ENCODE data around the gene AAK1. TPM values are rescaled to one million over a fixed set of nuclear protein-coding genes. Genes with fewer than 3 reads are reported as not detected.

The AAK1 gene
- total and polyA plus RNA-seq, 2 of the 13 experiments (the other 11 are each of a cell fraction or from before 2014, with no cell fraction given): 9.8 to 10.3 TPM

GRCh38 chr2:69436938-69437750, 206.4 kb downstream of the AAK1 start, which contains the start of gene NFU1 (continued):
- TF ChIP-seq NFE2L2 (IDR thresholded peaks at IDR 0.05; ENCODE audit: low read length) (no peak), ZNF784 (CRISPR knock-in tag; IDR thresholded peaks at IDR 0.05; ENCODE audit: borderline replicate concordance) (peak; percentile 90), ZNF441 (CRISPR knock-in tag; IDR thresholded peaks at IDR 0.05; ENCODE audit: borderline replicate concordance) (peak; percentile 98), ZNF615 (CRISPR knock-in tag; IDR thresholded peaks at IDR 0.05; ENCODE audit: borderline replicate concordance) (no peak; the same call in 1 of the 2 replicates), ZFP37 (CRISPR knock-in tag; IDR thresholded peaks at IDR 0.05; ENCODE audit: borderline replicate concordance) (0 out of 2 replicates have a peak, but pooled peaks have one; percentile 79), CHCHD3 (CRISPR knock-in tag; IDR thresholded peaks at IDR 0.05) (no peak), CCAR2 (optimal IDR thresholded peaks at IDR 0.05; ENCODE audit: low read depth, low read length) (no peak), SKI (IDR thresholded peaks at IDR 0.05; ENCODE audit: partially characterized antibody) (no peak), RELA (CRISPR knock-in tag; IDR thresholded peaks at IDR 0.05) (0 out of 2 replicates have a peak, but pooled peaks have one; percentile 16), ZNF138 (CRISPR knock-in tag; IDR thresholded peaks at IDR 0.05; ENCODE audit: low read depth) (peak; percentile 31), MAZ (IDR thresholded peaks at IDR 0.05; ENCODE audit: borderline replicate concordance, low read depth, low read length) (no peak; the same call in 1 of the 2 replicates), MAZ (CRISPR knock-in tag; IDR thresholded peaks at IDR 0.05; ENCODE audit: low read depth) (peak; percentile 66), SIN3A (IDR thresholded peaks at IDR 0.05; ENCODE audit: borderline replicate concordance, low read depth, low read length) (peak; percentile 43; the same call in 1 of the 2 replicates), ZNF639 (CRISPR knock-in tag; conservative IDR thresholded peaks at IDR 0.05) (peak; percentile 68; the same call in 1 of the 2 replicates), TGIF2 (CRISPR knock-in tag; IDR thresholded peaks at IDR 0.05) (peak; percentile 44; the same call in 1 of the 2 replicates), POLR2AphosphoS5 (IDR thresholded peaks at IDR 0.05; ENCODE audit: low read depth, low read length) (peak; percentile 96), SIN3B (IDR thresholded peaks at IDR 0.05; ENCODE audit: low read length) (peak; percentile 68), SATB2 (CRISPR knock-in tag; IDR thresholded peaks at IDR 0.05) (peak; percentile 82; the same call in 1 of the 2 replicates), SP140L (CRISPR knock-in tag; IDR thresholded peaks at IDR 0.05; ENCODE audit: borderline replicate concordance) (0 out of 2 replicates have a peak, but pooled peaks have one; percentile 25), NFYC (CRISPR knock-in tag; IDR thresholded peaks at IDR 0.05) (peak; percentile 60; the same call in 1 of the 2 replicates), PAXIP1 (CRISPR knock-in tag; conservative IDR thresholded peaks at IDR 0.05) (peak; percentile 40; the same call in 1 of the 2 replicates), NCOA5 (CRISPR knock-in tag; IDR thresholded peaks at IDR 0.05) (no peak), NR1H2 (CRISPR knock-in tag; IDR thresholded peaks at IDR 0.05; ENCODE audit: borderline replicate concordance, low read depth) (0 out of 2 replicates have a peak, but pooled peaks have one; percentile 52)
